Transverse colon (tissue), 4 donors: ENCODE measurements around the gene TFAP2E. TPM values are rescaled to one million over a fixed set of nuclear protein-coding genes. Genes with fewer than 3 reads are reported as not detected.
A peak's percentile ranks its signal among the peaks of the same experiment; 100 is the strongest.

Source experiments
- DNase-seq: peaks from one replicate; pipeline ENCODE4 v3.0.0-alpha.2; 2019
- H3K27ac ChIP-seq, 4 donors: fragments of 200-600 bp; sonication (generic); 2 replicates each; pipeline ENCODE4 v1.5.1; 2016 to 2018; ENCODE audit warnings: inconsistent platforms in 4 of 4
- H3K27me3 ChIP-seq: fragments of 200-600 bp; sonication (generic); 2 replicates; pipeline ENCODE4 v1.5.1; 2017; ENCODE audit warnings: inconsistent platforms
- H3K36me3 ChIP-seq, 4 donors: fragments of 200-600 bp; sonication (generic); 2 replicates each; pipeline ENCODE4 v1.5.1; 2017 to 2019; ENCODE audit warnings: inconsistent platforms in 4 of 4
- H3K4me1 ChIP-seq, 4 donors: fragments of 200-600 bp; sonication (generic); 2 replicates each; pipeline ENCODE4 v1.5.1; 2017 to 2020; ENCODE audit warnings: inconsistent platforms in 4 of 4
- H3K4me3 ChIP-seq, 4 donors: fragments of 200-600 bp; sonication (generic); 1 replicate in 1 of 4; 2 replicates in 3 of 4; pipeline versions ENCODE4 v1.5.1 to v1.6.1; 2017 to 2019; ENCODE audit warnings: inconsistent platforms in 4 of 4
- H3K9me3 ChIP-seq, 2 donors: fragments of 200-600 bp; sonication (generic); 2 replicates each; pipeline ENCODE4 v1.5.1; 2017 to 2019; ENCODE audit warnings: inconsistent platforms in 2 of 2
- CTCF ChIP-seq, 5 experiments: fragments of 200-600 bp in 3 of 5; fragments of 450-650 bp in 2 of 5; sonication (generic) in 3 of 5; IDR thresholded peaks; 1 replicate in 2 of 5; 2 replicates in 3 of 5; pipeline ENCODE4 v1.5.1; 2016 to 2017; ENCODE audit warnings: antibody characterized with exemption in 5 of 5, inconsistent platforms in 3 of 5, mild to moderate bottlenecking in 2 of 5, moderate library complexity in 1 of 5
- EP300 ChIP-seq: sonication (generic); formaldehyde crosslinking; IDR thresholded peaks from one replicate; pipeline ENCODE4 v1.6.1; 2017; ENCODE audit warnings: antibody characterized with exemption, low read depth
- POLR2A ChIP-seq: fragments of 450-650 bp; IDR thresholded peaks from one replicate; pipeline ENCODE4 v1.6.1; 2016; ENCODE audit warnings: antibody characterized with exemption, mild to moderate bottlenecking, moderate library complexity
- POLR2AphosphoS5 ChIP-seq, 3 donors: sonication (generic); formaldehyde crosslinking; IDR thresholded peaks; one replicate each; pipeline ENCODE4 v1.6.1; 2016; ENCODE audit warnings: antibody characterized with exemption in 3 of 3
- WGBS, 2 donors: methylation state at CpG; one replicate each; pipeline ENCODE4 v1.1.5; 2018; ENCODE audit warnings: low coverage in 1 of 2; 5-methylcytosine and 5-hydroxymethylcytosine counted together
- in situ Hi-C, 4 donors: fragments of 200-750 bp; cut with MboI; loops; one replicate each; pipeline versions ENCODE4 v1.15.0 to v1.15.1; 2017; ENCODE audit warnings: low sequenced_read_pairs in 3 of 4, low pct_ligation_motif_present in 1 of 4, low pct_unique_long_range_greater_than_20kb in 1 of 4
- intact Hi-C: fragments of 100-400 bp; cut with DNase I; formaldehyde crosslinking; loops from one replicate; pipeline ENCODE4 v1.15.1; 2023; ENCODE audit warnings: low total_unique reads
- total RNA-seq, 4 donors: library from RNA; depleted of rRNA; stranded (reverse); fragments of >200 nt; gene quantifications; one replicate each; pipeline ENCODE4 v1.1.0, GENCODE V29; 2016

The TFAP2E gene
- total RNA-seq, 4 donors from 2014 or later = 0.27 to 1.4 TPM; not detected in 2

GRCh38 chr1:35637401-35637809 lies 64.3 kb downstream of the TFAP2E start:
- H3K36me3 ChIP-seq = peaks cover 0 to 24% (median 12%) of the 10 kb centered on the region in 4 donors
- H3K27me3 ChIP-seq = no peaks in the 10 kb centered on the region
- H3K4me1 ChIP-seq = peaks cover 22 to 48% (median 30%) of the 10 kb centered on the region in 4 donors
- TF ChIP-seq POLR2AphosphoS5 (IDR thresholded peaks at IDR 0.05) (no peak), CTCF (IDR thresholded peaks at IDR 0.05) (no peak), EP300 (no peak), POLR2A (no peak)
- intact Hi-C loops (no loop called here), in situ Hi-C loops (no loop called here)
- peak overlapping the region; percentile 55 to 79 (median 76) for H3K27ac ChIP-seq
- H3K9me3 ChIP-seq = no peaks in the 10 kb centered on the region
- H3K4me3 ChIP-seq = peak overlapping the region in 3 of 4 donors; percentile 11 to 39 (median 11)
- WGBS, 2 donors = 0% methylated on average over 1 of the region's 1 CpG
- DNase-seq = no peak

DNA sequence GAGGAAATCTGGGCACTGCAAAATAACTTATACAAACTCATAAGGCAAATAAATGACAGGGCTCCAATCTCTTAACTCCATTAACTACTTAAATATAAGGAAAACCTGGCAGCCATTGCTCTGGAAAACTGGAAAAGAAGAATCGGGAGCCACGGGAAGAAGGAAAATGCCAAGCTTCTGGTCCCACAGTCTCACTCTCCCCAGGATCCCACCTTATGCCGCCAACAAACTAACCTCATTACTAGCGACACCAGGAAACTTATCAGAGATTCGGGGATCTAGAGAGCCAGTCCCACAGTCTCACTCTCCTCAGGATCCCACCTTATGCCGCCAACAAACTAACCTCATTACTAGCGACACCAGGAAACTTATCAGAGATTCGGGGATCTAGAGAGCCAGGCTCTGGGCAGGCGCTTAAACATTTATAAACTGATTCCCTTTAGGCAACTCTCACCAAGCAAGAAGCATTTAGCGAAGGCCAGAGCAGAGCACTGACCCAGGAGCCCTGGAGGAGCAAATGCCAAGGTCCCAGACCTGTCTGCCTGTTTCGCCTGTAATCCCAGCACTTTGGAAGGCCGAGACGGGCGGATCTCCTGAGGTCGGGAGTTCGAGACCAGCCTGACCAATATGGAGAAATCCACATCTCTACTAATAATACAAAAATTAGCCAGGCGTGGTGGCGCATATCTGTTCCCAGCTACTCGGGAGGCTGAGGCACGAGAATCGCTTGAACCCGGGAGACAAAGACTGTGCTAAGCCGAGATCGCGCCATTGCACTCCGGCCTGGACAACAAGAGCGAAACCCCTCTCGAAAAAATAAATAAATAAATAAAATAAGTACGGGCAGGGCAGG lies 67.5 kb downstream of the TFAP2E start:
- DNase-seq = no peak
- intact Hi-C loops = no loop called here
- H3K27me3 ChIP-seq = peaks cover 16% of the 10 kb centered on the region
- H3K4me3 ChIP-seq = peak overlapping the region; percentile 65 to 95 (median 80)
- in situ Hi-C loops = no loop called here
- no peaks in the 10 kb centered on the region for H3K9me3 ChIP-seq
- TF ChIP-seq POLR2AphosphoS5 (IDR thresholded peaks at IDR 0.05) = no peak
- TF ChIP-seq CTCF (IDR thresholded peaks at IDR 0.05) = no peak
- no peak for TF ChIP-seq POLR2A
- no peak for TF ChIP-seq EP300
- H3K27ac ChIP-seq = peak overlapping the region; percentile 90 to 98 (median 96)
- H3K4me1 ChIP-seq = peaks cover 22 to 51% (median 30%) of the 10 kb centered on the region in 4 donors
- H3K36me3 ChIP-seq = no peaks in the 10 kb centered on the region
- WGBS, 2 donors = 17% methylated on average over 29 of the region's 29 CpGs; no CpG with 5 or more reads in 1 of the 2 donors

DNA sequence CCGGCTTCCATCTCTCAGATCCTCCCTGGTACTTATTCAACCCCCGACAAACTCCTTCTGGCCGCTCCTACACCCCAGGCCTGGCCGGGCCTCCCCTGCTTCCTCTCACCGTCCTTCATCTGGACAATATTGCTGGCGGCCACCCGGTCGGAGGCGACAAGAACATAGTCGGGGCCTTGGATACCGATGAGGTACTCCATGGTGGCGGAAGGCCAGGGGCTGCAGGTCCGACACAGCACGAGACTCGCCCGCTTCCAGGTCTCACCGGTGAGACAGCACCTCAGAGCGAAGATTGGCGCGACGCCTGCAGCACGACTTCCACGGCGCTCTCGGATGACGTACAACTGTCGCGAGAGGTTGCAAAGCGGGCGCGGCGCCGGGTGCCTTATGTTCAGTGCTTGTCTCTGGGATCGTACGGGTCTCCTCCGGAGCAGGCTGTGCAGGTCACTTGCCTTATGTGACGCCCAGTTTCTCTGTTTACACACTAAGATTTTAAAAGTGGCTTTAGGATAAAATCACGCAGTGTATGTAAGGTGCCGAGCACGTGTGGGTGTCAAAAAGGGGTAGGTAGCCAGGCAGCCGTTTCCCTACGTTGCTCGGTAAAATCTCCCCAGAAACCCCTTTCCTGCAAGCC lies 68.2 kb downstream of the TFAP2E start, which contains the start of gene PSMB2:
TSS of gene PSMB2 (minus strand) at position 294 of the 634 bp plus-strand sequence. CDS start at position 200, 94 bp downstream.
- TF ChIP-seq EP300 (no peak), CTCF (IDR thresholded peaks at IDR 0.05) (no peak), POLR2AphosphoS5 (IDR thresholded peaks at IDR 0.05) (peak; percentile 92 to 97 (median 94)), POLR2A (peak; percentile 82)
- no peaks in the 10 kb centered on the region for H3K36me3 ChIP-seq
- in situ Hi-C loops (no loop called here), intact Hi-C loops (no loop called here)
- H3K4me3 ChIP-seq = peak within 1 kb of the TSS; percentile 65 to 95 (median 80)
- H3K4me1 ChIP-seq = peaks cover 22 to 51% (median 30%) of the 10 kb centered on the region in 4 donors
- H3K27ac ChIP-seq = peak within 1 kb of the TSS; percentile 90 to 98 (median 96)
- H3K9me3 ChIP-seq = no peaks in the 10 kb centered on the region
- DNase-seq = peak; percentile 98
- WGBS, 2 donors = 1% methylated on average over 42 of the region's 43 CpGs; no CpG with 5 or more reads in 1 of the 2 donors
- peaks cover 20% of the 10 kb centered on the region for H3K27me3 ChIP-seq

DNA sequence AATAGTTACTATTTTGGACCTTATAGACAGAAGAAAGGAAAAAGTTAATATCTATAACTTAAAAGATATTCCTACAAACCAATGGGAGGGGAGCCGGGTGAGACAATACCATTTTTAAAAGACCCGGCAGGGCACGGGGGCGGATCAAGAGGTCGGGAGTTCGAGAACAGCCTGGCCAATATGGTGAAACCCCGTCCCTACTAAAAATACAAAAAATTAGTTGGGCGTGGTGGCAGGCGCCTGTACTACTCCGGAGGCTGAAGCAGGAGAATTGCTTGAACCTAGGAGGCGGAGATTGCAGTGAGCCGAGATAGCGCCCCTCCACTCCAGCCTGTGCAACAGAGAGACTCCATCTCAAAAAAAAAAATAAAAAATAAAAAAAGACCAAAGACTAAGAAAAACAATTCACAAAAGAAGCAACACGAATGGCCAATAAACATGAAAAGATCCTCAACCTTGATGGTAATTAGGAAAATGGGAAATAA lies 69.4 kb downstream of the TFAP2E start:
- intact Hi-C loops (no loop called here), in situ Hi-C loops (no loop called here)
- Histone ChIP-seq H3K4me1 (peaks cover 21 to 40% (median 24%) of the 10 kb centered on the region in 4 donors), H3K9me3 (no peaks in the 10 kb centered on the region), H3K27ac (peak overlapping the region; percentile 90 to 98 (median 96)), H3K36me3 (no peaks in the 10 kb centered on the region), H3K4me3 (peak overlapping the region; percentile 49 to 95 (median 69)), H3K27me3 (peaks cover 25% of the 10 kb centered on the region)
- no peak for TF ChIP-seq EP300
- no peak for TF ChIP-seq POLR2AphosphoS5 (IDR thresholded peaks at IDR 0.05)
- TF ChIP-seq CTCF (IDR thresholded peaks at IDR 0.05) = no peak
- no peak for TF ChIP-seq POLR2A
- peak; percentile 8 for DNase-seq
- WGBS, 2 donors = 24 to 37% methylated on average over 7 to 14 of the region's 14 CpGs
